Medulla oblongata (tissue), 1 donor: ENCODE data around the gene NIPBL.
"Not testable (repeated sequence)": the region's sequence is repeated elsewhere in the genome, so short reads cannot be mapped to it uniquely, and the experiment has no call there.

ENCODE experiments used
- DNase-seq: peaks from one replicate; pipeline ENCODE4 v3.0.0-alpha.2; 2015; ENCODE audit errors: extremely low spot score

NIPBL gene

GRCh38 chr5:36945687-36946086 is 69.1 kb downstream of the NIPBL start:
- no peak for DNase-seq

DNA sequence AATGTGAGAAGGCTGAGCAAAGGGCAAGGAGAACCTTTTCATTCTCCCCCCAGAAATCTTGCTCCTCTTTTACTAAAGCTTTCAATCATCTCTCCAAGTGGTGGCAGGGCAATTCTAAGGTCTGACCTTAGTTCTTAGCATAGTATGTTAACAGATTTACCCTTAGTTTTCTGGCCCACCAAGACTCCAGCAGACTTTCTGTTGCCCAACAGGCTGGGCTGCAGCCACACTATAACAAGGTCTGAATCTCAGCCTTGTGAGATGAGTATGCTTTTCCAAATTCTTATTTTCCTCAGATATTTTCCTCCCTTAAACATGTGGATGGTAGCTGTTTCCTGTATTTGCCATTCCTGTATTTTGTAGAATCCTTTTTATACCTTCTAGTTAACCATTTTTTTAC is 69.5 kb downstream of the NIPBL start:
- DNase-seq = no peak

GRCh38 chr5:36948041-36948440 is 71.5 kb downstream of the NIPBL start:
- no peak for DNase-seq

DNA sequence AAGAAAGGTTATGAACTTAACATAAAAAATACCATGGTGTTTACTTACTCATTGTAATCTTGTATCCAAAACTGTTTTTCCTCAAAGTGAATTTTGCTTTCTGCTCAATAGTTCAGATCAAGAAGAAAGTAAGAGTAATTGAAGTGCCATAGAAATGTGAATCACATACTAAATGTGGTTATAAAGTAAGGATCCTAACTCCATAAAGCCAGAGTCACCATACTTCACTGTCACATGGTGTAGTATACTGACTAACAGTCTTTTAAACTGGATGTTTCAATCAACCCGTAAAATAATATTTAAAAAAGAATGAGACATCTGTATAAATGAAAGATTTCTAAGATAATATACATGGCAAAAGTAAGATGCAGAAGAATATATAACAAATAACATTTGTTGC is 72.1 kb downstream of the NIPBL start:
- no peak for DNase-seq

DNA sequence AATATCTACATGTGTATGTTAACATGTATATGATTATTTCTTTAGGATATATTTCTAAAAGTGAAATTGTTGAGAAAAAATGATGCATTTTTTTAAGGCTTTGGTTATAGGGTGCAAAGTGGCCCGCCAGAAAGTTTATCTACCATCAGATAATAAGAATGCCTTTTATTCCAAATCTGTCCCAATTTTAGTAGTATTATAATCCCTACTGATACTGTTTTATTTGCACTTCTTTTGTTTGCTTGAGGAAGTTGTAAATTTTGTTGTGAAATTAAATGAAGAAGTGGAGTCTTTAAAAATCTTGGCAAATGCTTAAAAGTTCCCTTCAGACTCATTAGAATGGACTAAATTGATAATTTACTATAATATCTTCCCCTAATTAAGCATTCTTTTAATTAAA is 73.0 kb downstream of the NIPBL start:
- DNase-seq = no peak

DNA sequence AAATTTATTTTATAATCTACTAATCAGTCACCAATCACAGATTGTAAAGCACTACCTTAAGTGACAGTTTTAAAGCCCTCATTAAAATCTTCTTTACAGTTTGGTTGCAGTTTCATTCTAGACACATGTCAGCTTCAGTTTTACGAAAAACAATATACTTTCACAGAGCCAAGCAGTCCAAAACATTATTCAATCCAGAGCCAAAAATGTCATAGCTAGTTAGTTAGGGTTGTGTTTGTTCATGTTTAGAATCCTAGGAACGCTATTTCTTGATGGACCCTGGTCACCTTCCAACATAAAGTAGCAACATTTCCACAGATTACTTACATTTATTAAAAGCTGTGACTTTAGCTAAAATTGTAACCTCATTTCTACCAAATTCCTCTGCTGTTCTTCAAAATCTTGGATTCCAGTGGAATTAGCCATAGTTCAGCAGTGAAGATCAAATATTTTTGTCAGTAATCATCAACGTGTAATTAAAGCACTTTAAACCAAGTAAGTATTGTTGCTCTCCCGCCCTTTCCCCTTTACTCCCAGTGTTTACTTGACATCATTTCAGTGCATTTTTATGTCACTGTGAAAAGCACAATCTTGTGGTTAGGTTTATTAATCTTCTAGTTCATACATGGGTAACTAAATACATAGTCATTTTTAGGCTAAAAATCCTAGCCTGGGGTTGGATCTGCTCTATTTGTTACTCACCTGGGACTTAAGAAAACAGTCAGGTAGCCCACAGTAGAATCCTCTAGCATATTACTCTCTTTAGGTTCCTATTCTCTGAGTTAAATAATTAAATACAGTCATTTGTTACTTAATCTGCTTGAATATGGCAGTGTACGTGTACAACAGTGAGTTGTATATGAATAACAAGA is 74.3 kb downstream of the NIPBL start:
- DNase-seq = no peak

- no peak for DNase-seq
Observed at GRCh38 chr5:36953043-36953442, 76.5 kb downstream of the NIPBL start.

- DNase-seq = no peak
Observed at GRCh38 chr5:36957953-36958537, 81.5 kb downstream of the NIPBL start.

- no peak for DNase-seq
Observed at GRCh38 chr5:36958612-36959011, 82.0 kb downstream of the NIPBL start.

DNA sequence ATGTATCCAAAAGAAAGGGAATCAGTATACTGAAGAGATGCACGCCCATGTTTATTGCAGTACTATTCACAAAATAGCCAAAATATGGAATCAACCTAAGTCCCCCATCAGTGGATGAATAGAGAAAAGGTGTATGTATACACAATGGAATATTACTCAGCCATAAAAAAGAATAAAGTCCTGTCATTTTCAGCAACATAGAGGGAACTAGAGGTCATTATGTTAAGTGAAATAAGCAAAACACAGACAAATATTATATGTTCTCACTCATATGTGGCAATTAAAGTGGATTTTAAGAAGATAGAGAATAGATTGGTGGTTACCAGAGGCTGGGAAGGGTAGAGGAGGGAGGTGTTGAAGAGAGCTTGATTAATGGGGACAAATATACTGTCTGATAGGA is 88.6 kb downstream of the NIPBL start:
- DNase-seq = no peak

GRCh38 chr5:36969700-36970395 is 93.3 kb downstream of the NIPBL start:
- no peak for DNase-seq

GRCh38 chr5:36978196-36978595 is 101.6 kb downstream of the NIPBL start:
- no peak for DNase-seq

- DNase-seq = no peak
Observed at GRCh38 chr5:36982146-36982545, 105.6 kb downstream of the NIPBL start.

GRCh38 chr5:36985387-36985786 is 108.8 kb downstream of the NIPBL start:
- no peak for DNase-seq

DNA sequence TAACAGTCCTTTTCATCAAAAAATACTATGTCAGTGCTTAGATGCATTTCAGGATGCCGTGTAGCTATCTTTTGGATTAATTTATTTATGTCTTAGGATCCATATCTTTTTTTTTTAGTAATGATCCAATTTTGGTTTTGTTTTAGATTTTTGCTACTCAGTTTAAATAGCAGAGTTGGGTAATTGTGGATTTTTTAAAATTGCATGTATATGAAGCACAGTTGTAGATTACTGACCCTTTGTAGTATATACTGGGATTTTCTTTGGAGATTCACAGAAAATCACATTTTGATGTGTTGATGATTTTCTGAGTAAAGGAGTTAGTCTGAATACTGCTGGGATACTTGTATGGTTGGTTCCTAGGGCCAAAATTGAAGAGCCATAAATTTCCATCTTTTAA is 111.8 kb downstream of the NIPBL start:
- DNase-seq = no peak

GRCh38 chr5:36998578-36998977 is 122.0 kb downstream of the NIPBL start:
- DNase-seq = no peak

GRCh38 chr5:37002176-37002751 is 125.7 kb downstream of the NIPBL start:
- DNase-seq = no peak

DNA sequence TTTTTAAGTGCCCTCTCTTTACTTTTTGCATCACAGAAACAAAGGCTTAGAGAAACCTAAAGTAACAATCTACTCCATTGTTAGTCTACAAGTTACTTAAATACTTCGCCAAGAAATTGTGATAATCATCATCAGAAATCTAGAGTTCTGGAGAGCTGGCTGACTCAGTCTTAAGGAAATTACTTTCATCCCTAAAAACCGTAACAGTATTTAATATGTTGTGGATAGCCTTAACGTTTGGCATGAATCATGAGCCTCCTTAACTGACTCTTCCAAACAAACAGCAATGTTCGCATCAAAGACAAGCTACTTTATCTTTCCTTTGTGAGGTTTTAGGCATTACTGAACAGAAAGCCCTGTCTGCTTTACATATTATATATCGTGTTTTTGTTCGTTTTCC is 128.7 kb downstream of the NIPBL start:
- no peak for DNase-seq

GRCh38 chr5:37005946-37006540 is 129.5 kb downstream of the NIPBL start:
- peak; percentile 58 for DNase-seq

DNA sequence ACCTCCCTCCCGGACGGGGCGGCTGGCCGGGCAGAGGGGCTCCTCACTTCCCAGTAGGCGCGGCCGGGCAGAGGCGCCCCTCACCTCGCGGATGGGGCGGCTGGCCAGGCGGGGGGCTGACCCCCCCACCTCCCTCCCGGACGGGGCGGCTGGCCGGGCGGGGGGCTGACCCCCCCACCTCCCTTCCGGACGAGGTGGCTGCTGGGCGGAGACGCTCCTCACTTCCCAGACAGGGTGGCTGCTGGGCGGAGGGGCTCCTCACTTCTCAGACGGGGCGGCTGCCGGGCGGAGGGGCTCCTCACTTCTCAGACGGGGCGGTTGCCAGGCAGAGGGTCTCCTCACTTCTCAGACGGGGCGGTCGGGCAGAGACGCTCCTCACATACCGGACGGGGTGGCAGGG is 136.6 kb downstream of the NIPBL start:
- not testable (repeated sequence) for DNase-seq

DNA sequence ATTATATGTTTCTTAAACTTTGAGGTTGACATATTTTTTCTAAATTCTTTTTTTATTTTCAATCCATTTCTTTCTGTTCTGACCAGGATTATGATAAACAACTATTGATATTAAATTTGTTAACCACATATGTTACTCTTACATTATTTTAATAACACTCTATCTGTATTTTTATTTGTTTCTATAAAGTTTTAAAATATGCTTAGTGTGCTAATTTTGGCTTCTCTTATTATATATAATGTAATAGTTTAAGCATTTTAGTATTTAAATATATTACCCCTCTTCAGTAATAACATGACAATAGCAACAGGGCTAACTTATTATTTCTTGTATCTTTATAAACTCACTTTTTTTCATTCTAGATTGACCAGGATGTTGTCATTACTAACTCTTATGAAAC is 137.8 kb downstream of the NIPBL start:
- no peak for DNase-seq
